Activated CD4-positive, alpha-beta T cell treated with anti-CD3 and anti-CD28 coated beads, Interleukin-2, Interleukin-4, amounts not matched to agents 100 ng/mL and 50 ng/mL, durations not matched to agents 16 hours and 8 hours (primary cell): ENCODE measurements around the gene ANAPC16.
"Not testable (repeated sequence)": the region's sequence is repeated elsewhere in the genome, so short reads cannot be mapped to it uniquely, and the experiment has no call there.

Experiments
- DNase-seq: peaks from one replicate; pipeline ENCODE4 v3.0.0-alpha.2; 2020; ENCODE audit warnings: low spot score

The ANAPC16 gene

GRCh38 chr10:72278668-72279393 is 63.0 kb downstream of the ANAPC16 start:
- DNase-seq, result no peak

GRCh38 chr10:72279587-72279986 is 63.8 kb downstream of the ANAPC16 start:
- DNase-seq, result not testable (repeated sequence)

GRCh38 chr10:72283131-72283530 is 67.3 kb downstream of the ANAPC16 start:
- DNase-seq, result no peak
